Measurements from ENCODE around the gene CAPN1. TPM values are rescaled to one million over a fixed set of nuclear protein-coding genes. Genes with fewer than 3 reads are reported as not detected.

CAPN1 gene
- total RNA-seq, 2 experiments from 2014 or later = 80.3 to 83.2 TPM

DNA sequence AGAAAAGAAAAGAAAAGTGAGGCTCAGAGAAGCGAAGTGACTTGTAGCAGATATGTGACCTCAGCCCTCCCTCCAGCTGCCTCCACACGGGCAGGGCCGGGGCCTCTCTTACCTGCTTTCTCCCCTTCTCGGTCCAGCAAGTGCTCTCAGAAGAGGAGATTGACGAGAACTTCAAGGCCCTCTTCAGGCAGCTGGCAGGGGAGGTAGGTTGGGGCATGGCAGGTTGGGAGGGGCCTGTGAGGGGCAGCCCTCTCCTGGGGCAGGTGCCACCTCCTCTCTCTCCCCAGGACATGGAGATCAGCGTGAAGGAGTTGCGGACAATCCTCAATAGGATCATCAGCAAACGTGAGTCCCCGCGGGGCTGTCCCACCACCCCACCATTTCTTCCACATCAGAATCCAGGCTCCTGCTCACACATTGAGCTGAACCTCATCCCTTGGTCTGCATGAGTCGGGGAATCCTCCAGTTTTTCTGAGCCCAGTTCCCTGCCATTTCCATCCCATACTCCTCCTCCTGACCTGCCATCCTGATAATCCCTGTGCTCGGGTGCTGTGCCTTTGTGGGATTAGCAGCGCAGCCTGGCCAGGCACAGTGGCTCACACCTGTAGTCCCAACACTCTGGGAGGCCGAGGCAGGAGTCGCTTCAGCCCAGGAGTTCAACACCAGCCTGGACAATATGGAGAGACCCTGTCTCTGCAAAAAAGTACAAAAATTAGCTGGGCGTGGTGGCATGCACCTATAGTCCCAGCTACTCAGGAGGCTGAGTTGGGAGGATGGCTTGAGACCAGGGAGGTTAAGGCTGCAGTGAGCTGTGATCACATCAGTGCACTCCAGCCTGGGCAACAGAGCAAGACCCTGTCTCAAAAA is 26.4 kb downstream of the CAPN1 start:
- Mint-ChIP-seq H3K4me1 (ENCODE audit: low read depth) (no peaks in the 10 kb centered on the region), H3K27ac (no peak overlapping the region), H3K36me3 (ENCODE audit: low read depth) (peaks cover 71% of the 10 kb centered on the region), H3K4me3 (no peak overlapping the region), H3K9me3 (no peaks in the 10 kb centered on the region), H3K27me3 (no peaks in the 10 kb centered on the region)
- H3K27me3 ChIP-seq (ENCODE audit: control insufficient read depth in 1 of 2, insufficient read depth in 2 of 2, low read length in 2 of 2) = no peaks in the 10 kb centered on the region
- TF ChIP-seq CTCF (IDR thresholded peaks at IDR 0.05) = no peak
- DNase-seq (peak in 1 of 14 experiments; percentile 21), ATAC-seq (ENCODE audit: poor library complexity) (no peak)
- no peak overlapping the region for H3K4me3 ChIP-seq (ENCODE audit: low read length)
- ChIA-PET POLR2A (no interaction called here), CTCF (no interaction called here)
- no peaks in the 10 kb centered on the region for H3K9me3 ChIP-seq (ENCODE audit: control insufficient read depth in 1 of 2, insufficient read depth in 1 of 2, low read length in 2 of 2)
- peaks cover 4% of the 10 kb centered on the region for H3K4me1 ChIP-seq (ENCODE audit: insufficient read depth, low read length)
- intact Hi-C loops (cut with DNase I, micrococcal nuclease) = no loop called here
- H3K27ac ChIP-seq (ENCODE audit: low read depth in 1 of 2, low read length in 2 of 2) = no peak overlapping the region
- H3K36me3 ChIP-seq (ENCODE audit: insufficient read depth, low read length) = peaks cover 62% of the 10 kb centered on the region

GRCh38 chr11:65208785-65209710 is 27.3 kb downstream of the CAPN1 start:
- no peaks in the 10 kb centered on the region for H3K27me3 ChIP-seq (ENCODE audit: control insufficient read depth in 1 of 2, insufficient read depth in 2 of 2, low read length in 2 of 2)
- H3K9me3 ChIP-seq (ENCODE audit: control insufficient read depth in 1 of 2, insufficient read depth in 1 of 2, low read length in 2 of 2) = no peaks in the 10 kb centered on the region
- Mint-ChIP-seq H3K4me1 (ENCODE audit: low read depth) (no peaks in the 10 kb centered on the region), H3K27me3 (no peaks in the 10 kb centered on the region), H3K27ac (no peak overlapping the region), H3K9me3 (no peaks in the 10 kb centered on the region), H3K4me3 (no peak overlapping the region), H3K36me3 (ENCODE audit: low read depth) (peaks cover 68% of the 10 kb centered on the region)
- H3K27ac ChIP-seq (ENCODE audit: low read depth in 1 of 2, low read length in 2 of 2) = no peak overlapping the region
- ChIA-PET CTCF (no interaction called here), POLR2A (no interaction called here)
- intact Hi-C loops (cut with DNase I, micrococcal nuclease) = no loop called here
- TF ChIP-seq CTCF (IDR thresholded peaks at IDR 0.05) = no peak
- H3K4me1 ChIP-seq (ENCODE audit: insufficient read depth, low read length) = peaks cover 13% of the 10 kb centered on the region
- ATAC-seq (ENCODE audit: poor library complexity) (no peak), DNase-seq (peak in 1 of 14 experiments; percentile 24)
- H3K36me3 ChIP-seq (ENCODE audit: insufficient read depth, low read length) = peaks cover 62% of the 10 kb centered on the region
- no peak overlapping the region for H3K4me3 ChIP-seq (ENCODE audit: low read length)

GRCh38 chr11:65209711-65210360 is 28.1 kb downstream of the CAPN1 start:
- no peak overlapping the region for H3K27ac Mint-ChIP-seq
- Histone ChIP-seq H3K4me1 (ENCODE audit: insufficient read depth, low read length) (peaks cover 18% of the 10 kb centered on the region), H3K36me3 (ENCODE audit: insufficient read depth, low read length) (peaks cover 57% of the 10 kb centered on the region), H3K9me3 (ENCODE audit: control insufficient read depth in 1 of 2, insufficient read depth in 1 of 2, low read length in 2 of 2) (no peaks in the 10 kb centered on the region), H3K27me3 (ENCODE audit: control insufficient read depth in 1 of 2, insufficient read depth in 2 of 2, low read length in 2 of 2) (no peaks in the 10 kb centered on the region), H3K27ac (ENCODE audit: low read depth in 1 of 2, low read length in 2 of 2) (no peak overlapping the region), H3K4me3 (ENCODE audit: low read length) (no peak overlapping the region)
- ChIA-PET POLR2A (no interaction called here), CTCF (no interaction called here)
- ATAC-seq (ENCODE audit: poor library complexity) (no peak), DNase-seq (peak in 1 of 14 experiments; percentile 20)
- H3K4me3 Mint-ChIP-seq = no peak overlapping the region
- peaks cover 6% of the 10 kb centered on the region for H3K4me1 Mint-ChIP-seq (ENCODE audit: low read depth)
- TF ChIP-seq CTCF (IDR thresholded peaks at IDR 0.05) = no peak
- peaks cover 60% of the 10 kb centered on the region for H3K36me3 Mint-ChIP-seq (ENCODE audit: low read depth)
- intact Hi-C loops (cut with DNase I, micrococcal nuclease) = no loop called here
- H3K9me3 Mint-ChIP-seq = no peaks in the 10 kb centered on the region
- no peaks in the 10 kb centered on the region for H3K27me3 Mint-ChIP-seq
